Liver (tissue), 9 donors: ENCODE data around the gene CLEC20A. TPM values are rescaled to one million over a fixed set of nuclear protein-coding genes. Genes with fewer than 3 reads are reported as not detected.

ENCODE experiments used
- DNase-seq: peaks from one replicate; pipeline ENCODE4 v3.0.0-alpha.2; 2017; ENCODE audit warnings: low spot score
- H3K27ac ChIP-seq, 2 donors: one replicate each; pipeline ENCODE4 v1.7.0; 2013; ENCODE audit warnings: inconsistent platforms in 2 of 2, low read length in 2 of 2, control low read depth in 1 of 2, low read depth in 1 of 2, mild to moderate bottlenecking in 1 of 2
- H3K27me3 ChIP-seq, 4 donors: one replicate each; pipeline versions ENCODE4 v1.6.1 to v1.7.0; 2013; ENCODE audit warnings: low read length in 3 of 4, inconsistent platforms in 1 of 4, mild to moderate bottlenecking in 1 of 4, moderate library complexity in 1 of 4; ENCODE audit not compliant: control insufficient read depth in 4 of 4, insufficient read depth in 4 of 4
- H3K36me3 ChIP-seq, 4 donors: one replicate each; pipeline versions ENCODE4 v1.6.1 to v1.7.0; 2013; ENCODE audit warnings: low read length in 3 of 4, mild to moderate bottlenecking in 3 of 4, low read depth in 1 of 4, moderate library complexity in 1 of 4; ENCODE audit not compliant: control insufficient read depth in 4 of 4, insufficient read depth in 3 of 4
- H3K4me1 ChIP-seq, 4 donors: one replicate each; pipeline versions ENCODE4 v1.6.1 to v1.7.0; 2013; ENCODE audit warnings: low read length in 3 of 4, mild to moderate bottlenecking in 3 of 4, moderate library complexity in 1 of 4; ENCODE audit not compliant: control insufficient read depth in 4 of 4, insufficient read depth in 4 of 4
- H3K4me3 ChIP-seq, 3 donors: one replicate each; pipeline versions ENCODE4 v1.6.1 to v1.7.0; 2013; ENCODE audit warnings: low read length in 3 of 3, control low read depth in 1 of 3, low read depth in 1 of 3, mild to moderate bottlenecking in 1 of 3
- H3K9ac ChIP-seq, 2 donors: one replicate each; pipeline ENCODE4 v1.7.0; 2013; ENCODE audit warnings: low read length in 2 of 2, mild to moderate bottlenecking in 2 of 2, moderate library complexity in 2 of 2, control low read depth in 1 of 2, low read depth in 1 of 2
- H3K9me3 ChIP-seq, 4 donors: one replicate each; pipeline versions ENCODE4 v1.6.1 to v1.7.0; 2013; ENCODE audit warnings: low read length in 3 of 4; ENCODE audit not compliant: control insufficient read depth in 4 of 4
- EGR1 ChIP-seq, 2 donors: IDR thresholded peaks; 2 replicates each; pipeline ENCODE4 v1.6.1; 2016 to 2018; ENCODE audit warnings: antibody characterized with exemption in 2 of 2, low read depth in 2 of 2
- FOXA1 ChIP-seq: IDR thresholded peaks from 2 replicates; pipeline ENCODE4 v1.6.1; 2016; ENCODE audit warnings: antibody characterized with exemption
- FOXA2 ChIP-seq: IDR thresholded peaks from 2 replicates; pipeline ENCODE4 v1.6.1; 2016; ENCODE audit warnings: antibody characterized with exemption
- GABPA ChIP-seq, 2 donors: IDR thresholded peaks in 1 of 2; conservative IDR thresholded peaks in 1 of 2; 2 replicates each; pipeline ENCODE4 v1.6.1; 2016; ENCODE audit warnings: antibody characterized with exemption in 2 of 2, mild to moderate bottlenecking in 1 of 2, moderate library complexity in 1 of 2
- HNF4A ChIP-seq, 2 donors: conservative IDR thresholded peaks; 2 replicates each; pipeline ENCODE4 v1.6.1; 2016; ENCODE audit warnings: antibody characterized with exemption in 2 of 2, mild to moderate bottlenecking in 2 of 2
- HNF4G ChIP-seq: IDR thresholded peaks from 2 replicates; pipeline ENCODE4 v1.6.1; 2016; ENCODE audit warnings: antibody characterized with exemption
- JUND ChIP-seq, 2 donors: IDR thresholded peaks; 2 replicates each; pipeline ENCODE4 v1.6.1; 2016; ENCODE audit warnings: antibody characterized with exemption in 2 of 2
- NR2F2 ChIP-seq: IDR thresholded peaks from 2 replicates; pipeline ENCODE4 v1.6.1; 2016; ENCODE audit warnings: antibody characterized with exemption
- RAD21 ChIP-seq, 2 donors: IDR thresholded peaks; 2 replicates each; pipeline ENCODE4 v1.6.1; 2016; ENCODE audit warnings: antibody characterized with exemption in 2 of 2, mild to moderate bottlenecking in 2 of 2
- REST ChIP-seq: IDR thresholded peaks from 2 replicates; pipeline ENCODE4 v1.6.1; 2016; ENCODE audit warnings: antibody characterized with exemption, mild to moderate bottlenecking
- RXRA ChIP-seq, 2 donors: IDR thresholded peaks; 2 replicates each; pipeline ENCODE4 v1.6.1; 2017 to 2018; ENCODE audit warnings: antibody characterized with exemption in 2 of 2, mild to moderate bottlenecking in 1 of 2
- SP1 ChIP-seq: IDR thresholded peaks from 2 replicates; pipeline ENCODE4 v1.6.1; 2018; ENCODE audit warnings: antibody characterized with exemption, mild to moderate bottlenecking
- TAF1 ChIP-seq: conservative IDR thresholded peaks from 2 replicates; pipeline ENCODE4 v1.6.1; 2016; ENCODE audit warnings: antibody characterized with exemption, mild to moderate bottlenecking
- YY1 ChIP-seq: IDR thresholded peaks from 2 replicates; pipeline ENCODE4 v1.6.1; 2016; ENCODE audit warnings: antibody characterized with exemption, mild to moderate bottlenecking
- WGBS: extraction: QIAGEN DNeasy Blood & Tissue Kit; methylation state at CpG from one replicate; pipeline ENCODE4 v1.1.7; 2013; 5-methylcytosine and 5-hydroxymethylcytosine counted together
- polyA plus RNA-seq, 2 donors: library from polyadenylated mRNA; stranded (reverse) in 1 of 2; unstranded in 1 of 2; fragments of 200-250 nt in 1 of 2; fragments of >200 nt in 1 of 2; fragmentation: Nextera tagmentation in 1 of 2; extraction: Ambion mirVana in 1 of 2; gene quantifications; one replicate each; pipeline versions ENCODE4 v1.2.1 to v1.2.3, GENCODE V29; 2013 to 2015
- total RNA-seq, 2 donors: library from RNA; depleted of rRNA; stranded (reverse); fragments of >200 nt; gene quantifications; one replicate each; pipeline ENCODE4 v1.2.3, GENCODE V29; 2014
- TF ChIP-seq, protein P1 (sequence below): fragments of 150-350 bp; IDR thresholded peaks from 2 replicates; pipeline ENCODE4 v1.5.1; 2017; ENCODE audit warnings: improper control_type of control experiment, low read depth, low read length; ENCODE audit not compliant: missing input control
- TF ChIP-seq, protein P2 (sequence below): IDR thresholded peaks from 2 replicates; pipeline ENCODE4 v1.6.1; 2016; ENCODE audit warnings: antibody characterized with exemption
- TF ChIP-seq, protein P3 (sequence below): IDR thresholded peaks from 2 replicates; pipeline ENCODE4 v1.6.1; 2016; ENCODE audit warnings: antibody characterized with exemption
- TF ChIP-seq, protein P4 (sequence below): IDR thresholded peaks from 2 replicates; pipeline ENCODE4 v1.6.1; 2016; ENCODE audit warnings: antibody characterized with exemption
- donor health status: healthy.
- donor health status: healthy.
- donor health status: healthy.
- donor health status: healthy.
- donor health status: healthy.

Gene CLEC20A
- total and polyA plus RNA-seq, 4 donors = 0.33 TPM; not detected in 3

DNA sequence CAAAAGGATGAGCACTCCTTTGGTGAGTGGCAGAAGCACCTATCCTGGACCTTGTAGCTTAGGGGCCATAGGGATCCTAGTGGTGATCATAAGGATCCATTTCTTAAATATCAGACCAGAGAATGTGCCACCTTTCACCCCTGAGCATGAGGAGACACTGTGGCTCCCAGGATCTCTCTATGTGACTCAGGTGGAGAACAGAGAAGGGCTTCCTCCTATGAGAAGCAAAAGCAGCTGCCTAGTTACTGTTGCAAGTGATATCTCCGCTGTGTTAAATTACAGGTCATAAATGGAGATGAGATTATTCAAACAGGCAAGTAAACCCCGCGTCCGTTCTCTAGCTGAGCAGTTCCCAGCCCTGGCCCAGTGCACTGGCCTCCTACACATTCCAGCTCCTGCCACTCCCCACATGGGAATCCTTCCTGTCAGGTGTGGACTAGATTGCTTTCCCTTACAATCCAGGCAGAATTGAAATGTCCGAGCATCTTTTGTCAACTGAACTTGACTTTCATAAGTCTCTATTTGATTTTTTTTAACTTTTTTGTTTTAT is 26.3 kb downstream of the CLEC20A start:
- WGBS = 82% methylated on average over 5 of the region's 5 CpGs
- H3K27me3 ChIP-seq = no peaks in the 10 kb centered on the region
- no peaks in the 10 kb centered on the region for H3K9me3 ChIP-seq
- no peak for DNase-seq
- H3K9ac ChIP-seq = no peak overlapping the region
- peaks cover 0 to 18% (median 9%) of the 10 kb centered on the region in 4 donors for H3K36me3 ChIP-seq
- H3K4me1 ChIP-seq = no peaks in the 10 kb centered on the region
- no peak overlapping the region for H3K27ac ChIP-seq
- H3K4me3 ChIP-seq = no peak overlapping the region
- TF ChIP-seq RAD21 (IDR thresholded peaks at IDR 0.05) = no peak
- no peak for TF ChIP-seq RXRA (IDR thresholded peaks at IDR 0.05)
- TF ChIP-seq FOXA2 = no peak
- TF ChIP-seq, protein P1, sequence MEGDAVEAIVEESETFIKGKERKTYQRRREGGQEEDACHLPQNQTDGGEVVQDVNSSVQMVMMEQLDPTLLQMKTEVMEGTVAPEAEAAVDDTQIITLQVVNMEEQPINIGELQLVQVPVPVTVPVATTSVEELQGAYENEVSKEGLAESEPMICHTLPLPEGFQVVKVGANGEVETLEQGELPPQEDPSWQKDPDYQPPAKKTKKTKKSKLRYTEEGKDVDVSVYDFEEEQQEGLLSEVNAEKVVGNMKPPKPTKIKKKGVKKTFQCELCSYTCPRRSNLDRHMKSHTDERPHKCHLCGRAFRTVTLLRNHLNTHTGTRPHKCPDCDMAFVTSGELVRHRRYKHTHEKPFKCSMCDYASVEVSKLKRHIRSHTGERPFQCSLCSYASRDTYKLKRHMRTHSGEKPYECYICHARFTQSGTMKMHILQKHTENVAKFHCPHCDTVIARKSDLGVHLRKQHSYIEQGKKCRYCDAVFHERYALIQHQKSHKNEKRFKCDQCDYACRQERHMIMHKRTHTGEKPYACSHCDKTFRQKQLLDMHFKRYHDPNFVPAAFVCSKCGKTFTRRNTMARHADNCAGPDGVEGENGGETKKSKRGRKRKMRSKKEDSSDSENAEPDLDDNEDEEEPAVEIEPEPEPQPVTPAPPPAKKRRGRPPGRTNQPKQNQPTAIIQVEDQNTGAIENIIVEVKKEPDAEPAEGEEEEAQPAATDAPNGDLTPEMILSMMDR = no peak
- TF ChIP-seq, protein P2, sequence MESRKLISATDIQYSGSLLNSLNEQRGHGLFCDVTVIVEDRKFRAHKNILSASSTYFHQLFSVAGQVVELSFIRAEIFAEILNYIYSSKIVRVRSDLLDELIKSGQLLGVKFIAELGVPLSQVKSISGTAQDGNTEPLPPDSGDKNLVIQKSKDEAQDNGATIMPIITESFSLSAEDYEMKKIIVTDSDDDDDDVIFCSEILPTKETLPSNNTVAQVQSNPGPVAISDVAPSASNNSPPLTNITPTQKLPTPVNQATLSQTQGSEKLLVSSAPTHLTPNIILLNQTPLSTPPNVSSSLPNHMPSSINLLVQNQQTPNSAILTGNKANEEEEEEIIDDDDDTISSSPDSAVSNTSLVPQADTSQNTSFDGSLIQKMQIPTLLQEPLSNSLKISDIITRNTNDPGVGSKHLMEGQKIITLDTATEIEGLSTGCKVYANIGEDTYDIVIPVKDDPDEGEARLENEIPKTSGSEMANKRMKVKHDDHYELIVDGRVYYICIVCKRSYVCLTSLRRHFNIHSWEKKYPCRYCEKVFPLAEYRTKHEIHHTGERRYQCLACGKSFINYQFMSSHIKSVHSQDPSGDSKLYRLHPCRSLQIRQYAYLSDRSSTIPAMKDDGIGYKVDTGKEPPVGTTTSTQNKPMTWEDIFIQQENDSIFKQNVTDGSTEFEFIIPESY = no peak
- no peak for TF ChIP-seq HNF4G
- no peak for TF ChIP-seq NR2F2
- TF ChIP-seq HNF4A (conservative IDR thresholded peaks at IDR 0.05) = no peak
- TF ChIP-seq, protein P3, sequence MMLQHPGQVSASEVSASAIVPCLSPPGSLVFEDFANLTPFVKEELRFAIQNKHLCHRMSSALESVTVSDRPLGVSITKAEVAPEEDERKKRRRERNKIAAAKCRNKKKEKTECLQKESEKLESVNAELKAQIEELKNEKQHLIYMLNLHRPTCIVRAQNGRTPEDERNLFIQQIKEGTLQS = no peak
- no peak for TF ChIP-seq YY1
- no peak for TF ChIP-seq REST
- TF ChIP-seq, protein P4, sequence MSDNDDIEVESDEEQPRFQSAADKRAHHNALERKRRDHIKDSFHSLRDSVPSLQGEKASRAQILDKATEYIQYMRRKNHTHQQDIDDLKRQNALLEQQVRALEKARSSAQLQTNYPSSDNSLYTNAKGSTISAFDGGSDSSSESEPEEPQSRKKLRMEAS = no peak
- no peak for TF ChIP-seq SP1
- TF ChIP-seq FOXA1 = no peak
- no peak for TF ChIP-seq EGR1 (IDR thresholded peaks at IDR 0.05; ENCODE audit: low read depth in 2 of 2)
- TF ChIP-seq JUND (IDR thresholded peaks at IDR 0.05) = no peak
- TF ChIP-seq TAF1 = no peak
- no peak for TF ChIP-seq GABPA (IDR thresholded peaks at IDR 0.05 in 1 of 2, conservative IDR thresholded peaks at IDR 0.05 in 1 of 2)
